Endothelial cell of umbilical vein (primary cell): ENCODE results near the gene CHRNA9. TPM values are rescaled to one million over a fixed set of nuclear protein-coding genes. Genes with fewer than 3 reads are reported as not detected.

ENCODE experiments used
- BruUV-seq: library from RNA; stranded (reverse); fragments of 400-500 nt; replicated peaks from 2 replicates; lab custom pipeline; 2021; lab: Mats Ljungman, UMichigan
- CTCF ChIA-PET: fragments of 300-600, 350-600 bp; sonication (Branson Sonifier 250); formaldehyde crosslinking; loops from one replicate; lab custom pipeline; 2021; ENCODE audit warnings: antibody characterized with exemption, inconsistent platforms; lab: Charles Lee
- POLR2A ChIA-PET: fragments of 300-600, 350-600 bp; sonication (Branson Sonifier 250); formaldehyde crosslinking; loops from one replicate; lab custom pipeline; 2021; ENCODE audit warnings: antibody characterized with exemption, inconsistent platforms; lab: Charles Lee
- DNase-seq: peaks from one replicate; pipeline ENCODE4 v3.0.0-alpha.2; 2011; ENCODE audit warnings: low read depth, low spot score
- FAIRE-seq: peaks from 2 replicates; lab custom pipeline; 2011; peaks lifted over from hg19 to GRCh38; lab: Jason Lieb, UNC
- H2AFZ ChIP-seq: 2 replicates; pipeline ENCODE4 v1.6.0; 2012; ENCODE audit warnings: low read depth, low read length, control low read depth, inconsistent platforms
- H3K27ac ChIP-seq: 2 replicates; pipeline ENCODE4 v1.5.1; 2011; ENCODE audit warnings: low read depth, mild to moderate bottlenecking, control low read depth, low read length, moderate library complexity; ENCODE audit not compliant: insufficient read depth
- H3K27me3 ChIP-seq, 2 experiments: 2 replicates each; pipeline versions ENCODE4 v1.6.0 to v1.6.1; 2011; ENCODE audit warnings: low read length in 2 of 2, mixed read lengths in 1 of 2; ENCODE audit not compliant: control insufficient read depth in 2 of 2, insufficient read depth in 2 of 2
- H3K36me3 ChIP-seq, 2 experiments: 2 replicates in 1 of 2; 3 replicates in 1 of 2; pipeline ENCODE4 v1.5.1; 2011; ENCODE audit warnings: low read length in 2 of 2, mild to moderate bottlenecking in 1 of 2, moderate library complexity in 1 of 2; ENCODE audit not compliant: control insufficient read depth in 2 of 2, insufficient read depth in 2 of 2; ENCODE audit errors: extremely low read depth in 1 of 2
- H3K4me1 ChIP-seq: 3 replicates; pipeline ENCODE4 v1.5.1; 2011; ENCODE audit warnings: mild to moderate bottlenecking, low read length; ENCODE audit not compliant: control insufficient read depth, insufficient read depth; ENCODE audit errors: extremely low read depth
- H3K4me2 ChIP-seq: 2 replicates; pipeline ENCODE4 v1.6.1; 2011; ENCODE audit warnings: low read length, control low read depth, mixed read lengths; ENCODE audit not compliant: insufficient read depth
- H3K4me3 ChIP-seq, 3 experiments: fragments of 200-600 bp in 1 of 3; sonication (generic), shearing (Covaris generic) in 1 of 3; replicated peaks in 1 of 3; 2 replicates each; pipeline ENCODE4 v1.5.1; 2011 to 2016; ENCODE audit warnings: control low read depth in 3 of 3, low read length in 3 of 3, mild to moderate bottlenecking in 2 of 3, inconsistent platforms in 1 of 3, low read depth in 1 of 3, moderate library complexity in 1 of 3; ENCODE audit not compliant: insufficient read depth in 1 of 3
- H3K79me2 ChIP-seq: 2 replicates; pipeline ENCODE4 v1.6.0; 2012; ENCODE audit warnings: low read length, inconsistent platforms; ENCODE audit not compliant: control insufficient read depth, insufficient read depth
- H3K9ac ChIP-seq: replicated peaks from 2 replicates; pipeline ENCODE3; 2011; ENCODE audit warnings: low read length, control low read depth; ENCODE audit not compliant: insufficient read depth; ENCODE audit errors: extremely low read depth
- H3K9me1 ChIP-seq: replicated peaks from 3 replicates; pipeline ENCODE4 v1.6.0; 2011; ENCODE audit warnings: mild to moderate bottlenecking, low read length; ENCODE audit not compliant: control insufficient read depth, insufficient read depth; ENCODE audit errors: extremely low read depth
- H3K9me3 ChIP-seq: replicated peaks from 2 replicates; pipeline ENCODE4 v1.5.1; 2012; ENCODE audit warnings: low read length, inconsistent platforms; ENCODE audit not compliant: control insufficient read depth, insufficient read depth
- H4K20me1 ChIP-seq: replicated peaks from 2 replicates; pipeline ENCODE3; 2011; ENCODE audit warnings: mild to moderate bottlenecking, low read length; ENCODE audit not compliant: control insufficient read depth, insufficient read depth; ENCODE audit errors: extremely low read depth
- CTCF ChIP-seq, 2 donors: IDR thresholded peaks; 1 replicate in 1 of 2; 2 replicates in 1 of 2; pipeline ENCODE4 v1.5.1; 2011; ENCODE audit warnings: low read length in 2 of 2, mild to moderate bottlenecking in 2 of 2, moderate library complexity in 2 of 2, control low read depth in 1 of 2, inconsistent platforms in 1 of 2, low read depth in 1 of 2; ENCODE audit not compliant: insufficient read depth in 1 of 2; ENCODE audit errors: extremely low read depth in 1 of 2
- EZH2 ChIP-seq: IDR thresholded peaks from 2 replicates; pipeline ENCODE4 v1.6.1; 2012; ENCODE audit warnings: borderline replicate concordance, low read depth, mild to moderate bottlenecking, moderate library complexity, low read length, inconsistent platforms; ENCODE audit not compliant: severe bottlenecking
- FOS ChIP-seq: IDR thresholded peaks from 2 replicates; pipeline ENCODE4 v1.6.1; 2011; ENCODE audit warnings: mild to moderate bottlenecking, low read length, moderate library complexity, borderline replicate concordance; ENCODE audit not compliant: insufficient read depth
- GATA2 ChIP-seq: IDR thresholded peaks from 2 replicates; pipeline ENCODE4 v1.7.0; 2011; ENCODE audit warnings: low read depth, mild to moderate bottlenecking, moderate library complexity, mixed read lengths, low read length; ENCODE audit not compliant: insufficient read length, insufficient read depth
- JUN ChIP-seq: IDR thresholded peaks from 2 replicates; pipeline ENCODE4 v1.6.1; 2011; ENCODE audit warnings: borderline replicate concordance, low read depth; ENCODE audit not compliant: insufficient read length, insufficient read depth
- MAX ChIP-seq: IDR thresholded peaks from 2 replicates; pipeline ENCODE4 v1.6.1; 2011; ENCODE audit not compliant: insufficient read depth, insufficient read length
- MYC ChIP-seq: IDR thresholded peaks from one replicate; pipeline ENCODE4 v1.6.1; 2011; ENCODE audit warnings: mild to moderate bottlenecking, low read depth, low read length
- POLR2A ChIP-seq: IDR thresholded peaks from 2 replicates; pipeline ENCODE4 v1.6.1; 2012; ENCODE audit warnings: low read depth, mild to moderate bottlenecking, control low read depth, low read length
- POLR2AphosphoS5 ChIP-seq: IDR thresholded peaks from 2 replicates; pipeline ENCODE4 v1.6.1; 2012; ENCODE audit warnings: low read depth, mild to moderate bottlenecking, control low read depth, low read length, moderate library complexity; ENCODE audit not compliant: insufficient read depth
- dilution Hi-C: fragments of 300-500 bp; cut with MboI; formaldehyde crosslinking; loops from one replicate; pipeline ENCODE4 v1.15.0; 2019; ENCODE audit warnings: low sequenced_read_pairs; ENCODE audit not compliant: extremely low pct_ligation_motif_present
- intact Hi-C: fragments of 100-400 bp; cut with micrococcal nuclease; formaldehyde crosslinking; loops from one replicate; pipeline ENCODE4 v1.10.0; 2022
- polyA plus RNA-seq, 4 experiments: library from polyadenylated mRNA; depleted of rRNA in 3 of 4; stranded (reverse) in 3 of 4; unstranded in 1 of 4; fragments of >200 nt; gene quantifications; 2 replicates each; pipeline versions ENCODE4 v1.2.1 to v1.2.3, GENCODE V29; 2011 to 2012; ENCODE audit warnings: missing spikeins in 1 of 4
- total RNA-seq: library from RNA; stranded (reverse); gene quantifications from 2 replicates; pipeline ENCODE4 v1.2.3, GENCODE V29; 2021

CHRNA9 gene
- total and polyA plus RNA-seq, 2 donors (not counting 3 experiments of a cell fraction or from before 2014, with no cell fraction given), result not detected

- Histone ChIP-seq H3K36me3 (no peaks in the 10 kb centered on the region), H3K9ac (no peak overlapping the region), H3K9me1 (no peaks in the 10 kb centered on the region), H3K79me2 (no peaks in the 10 kb centered on the region), H2AFZ (no peak overlapping the region), H3K27me3 (peaks cover 2 to 4% of the 10 kb centered on the region in 2 experiments), H3K9me3 (no peaks in the 10 kb centered on the region), H3K4me1 (no peaks in the 10 kb centered on the region), H3K4me3 (no peak overlapping the region), H3K27ac (no peak overlapping the region), H3K4me2 (no peak overlapping the region), H4K20me1 (no peaks in the 10 kb centered on the region)
- POLR2A ChIA-PET, result no interaction called here
- intact Hi-C loops (no loop called here), dilution Hi-C loops (no loop called here)
- FAIRE-seq, result no peak
- BruUV-seq, result no TSS peak
- no peak for DNase-seq
- TF ChIP-seq EZH2 (no peak), GATA2 (no peak), CTCF (IDR thresholded peaks at IDR 0.05; ENCODE audit: extremely low read depth in 1 of 2, insufficient read depth in 1 of 2, low read depth in 1 of 2, low read length in 2 of 2) (no peak), MAX (no peak), MYC (no peak), POLR2A (no peak), POLR2AphosphoS5 (no peak), FOS (no peak), JUN (no peak)
- CTCF ChIA-PET, result interaction anchor here (1.2 to 4.6 kb wide), 3 partner anchors 11 to 267 kb away, joined by 3 to 21 read pairs (median 5); no protein-coding TSS in a partner anchor
Measured at GRCh38 chr4:40322811-40323210, 12.3 kb upstream of the CHRNA9 start.
